ENCODE measurements around the gene COPE. TPM values are rescaled to one million over a fixed set of nuclear protein-coding genes. Genes with fewer than 3 reads are reported as not detected.

Gene COPE
- total and polyA plus RNA-seq, 2 of the 8 experiments (the other 6 are each of a cell fraction or from before 2014, with no cell fraction given) = 178 to 356 TPM

DNA sequence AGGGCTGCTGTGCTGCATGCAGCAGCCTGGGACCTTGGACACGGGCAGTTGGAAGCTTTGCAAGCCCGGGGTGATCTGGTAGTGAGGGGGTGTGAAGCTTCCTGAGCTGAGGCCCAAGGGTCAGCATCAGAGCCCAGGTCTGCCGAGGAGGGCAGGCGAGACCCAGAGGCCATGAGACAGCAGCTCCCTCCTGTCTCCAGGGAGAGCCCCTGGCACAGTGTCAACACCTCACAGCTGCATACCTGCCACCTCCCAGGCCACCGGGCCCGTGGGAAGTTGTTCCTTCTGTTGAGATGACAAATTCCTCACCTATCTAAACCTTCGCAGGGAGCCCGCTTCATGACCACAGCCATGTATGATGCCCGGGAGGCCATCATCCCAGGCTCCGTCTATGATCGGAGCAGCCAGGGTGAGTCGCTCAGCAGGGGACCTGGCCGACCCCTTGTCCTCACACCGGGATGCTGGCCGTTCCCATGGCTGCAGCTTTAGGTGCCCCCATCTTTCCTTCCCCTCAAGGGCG lies 55.3 kb downstream of the COPE start:
- Histone ChIP-seq H2AK5ac (ENCODE audit: low read depth, low read length) (no peak overlapping the region), H3K36me3 (ENCODE audit: control insufficient read depth in 2 of 4, insufficient read depth in 4 of 4, low read length in 3 of 4) (peaks cover 33 to 68% (median 53%) of the 10 kb centered on the region in 4 experiments), H2BK12ac (ENCODE audit: low read depth, low read length) (no peak overlapping the region), H3K9me3 (ENCODE audit: insufficient read depth in 2 of 2, low read depth in 1 of 2, low read length in 1 of 2) (no peaks in the 10 kb centered on the region), H4K91ac (replicated peaks; ENCODE audit: insufficient read length, low read length) (no peak overlapping the region), H3K27me3 (replicated peaks in 1 of 4; ENCODE audit: control insufficient read depth in 3 of 4, extremely low read depth in 1 of 4, insufficient read depth in 3 of 4, low read length in 3 of 4) (no peaks in the 10 kb centered on the region), H3K23ac (ENCODE audit: insufficient read length) (no peak overlapping the region), H3K56ac (replicated peaks; ENCODE audit: insufficient read length, low read depth, low read length) (no peak overlapping the region), H3K14ac (ENCODE audit: insufficient read length) (no peak overlapping the region), H2BK120ac (replicated peaks; ENCODE audit: low read depth, low read length) (no peak overlapping the region), H3K4me2 (ENCODE audit: insufficient read depth in 1 of 2, low read depth in 2 of 2, low read length in 2 of 2) (no peak overlapping the region), H3K27ac (ENCODE audit: low read depth, low read length) (no peak overlapping the region), H4K20me1 (replicated peaks in 1 of 2; ENCODE audit: control insufficient read depth in 1 of 2, insufficient read depth in 2 of 2, low read length in 2 of 2) (peaks cover 7 to 27% of the 10 kb centered on the region in 2 experiments), H2AFZ (ENCODE audit: low read length) (no peak overlapping the region), H3K18ac (ENCODE audit: extremely low read depth, low read length) (no peak overlapping the region), H3K79me1 (ENCODE audit: low read depth, low read length) (no peaks in the 10 kb centered on the region; the same call in 1 of the 2 replicates), H2BK15ac (ENCODE audit: low read length) (no peak overlapping the region), H3K9ac (replicated peaks in 1 of 4; ENCODE audit: extremely low read depth in 1 of 4, low read depth in 3 of 4, low read length in 3 of 4) (no peak overlapping the region), H3K4ac (replicated peaks; ENCODE audit: insufficient read length, low read depth, low read length) (no peak overlapping the region), H3K23me2 (ENCODE audit: low read depth, low read length) (no peaks in the 10 kb centered on the region), H3K4me1 (replicated peaks in 1 of 4; ENCODE audit: control insufficient read depth in 3 of 4, insufficient read depth in 4 of 4, low read length in 3 of 4) (peaks cover 0 to 4% (median under 1%) of the 10 kb centered on the region in 4 experiments; a peak in 2 of 7 replicates), H2BK20ac (ENCODE audit: low read length) (no peak overlapping the region), H3K4me3 (ENCODE audit: extremely low read depth in 1 of 4, insufficient read depth in 2 of 4, low read depth in 3 of 4, low read length in 4 of 4) (no peak overlapping the region), H4K5ac (ENCODE audit: insufficient read length, low read depth, low read length) (no peak overlapping the region), H4K8ac (ENCODE audit: extremely low read depth, insufficient read depth, low read length) (no peak overlapping the region), H2BK5ac (ENCODE audit: low read depth, low read length) (no peak overlapping the region), H3K79me2 (ENCODE audit: control insufficient read depth in 1 of 2, insufficient read depth in 2 of 2, low read length in 2 of 2) (no peaks in the 10 kb centered on the region)
- CTCF ChIA-PET (ENCODE audit: partially characterized antibody) = interaction anchor here (0.6 to 15.1 kb wide), 7 partner anchors 8 to 412 kb away, joined by 3 to 247 read pairs (median 4); no protein-coding TSS in a partner anchor
- DNase-seq (ENCODE audit: low read depth in 1 of 2, low spot score in 2 of 2) = no peak
- TF ChIP-seq YY1 (IDR thresholded peaks at IDR 0.05; ENCODE audit: low read depth, low read length) = no peak
- TF ChIP-seq, protein P1, sequence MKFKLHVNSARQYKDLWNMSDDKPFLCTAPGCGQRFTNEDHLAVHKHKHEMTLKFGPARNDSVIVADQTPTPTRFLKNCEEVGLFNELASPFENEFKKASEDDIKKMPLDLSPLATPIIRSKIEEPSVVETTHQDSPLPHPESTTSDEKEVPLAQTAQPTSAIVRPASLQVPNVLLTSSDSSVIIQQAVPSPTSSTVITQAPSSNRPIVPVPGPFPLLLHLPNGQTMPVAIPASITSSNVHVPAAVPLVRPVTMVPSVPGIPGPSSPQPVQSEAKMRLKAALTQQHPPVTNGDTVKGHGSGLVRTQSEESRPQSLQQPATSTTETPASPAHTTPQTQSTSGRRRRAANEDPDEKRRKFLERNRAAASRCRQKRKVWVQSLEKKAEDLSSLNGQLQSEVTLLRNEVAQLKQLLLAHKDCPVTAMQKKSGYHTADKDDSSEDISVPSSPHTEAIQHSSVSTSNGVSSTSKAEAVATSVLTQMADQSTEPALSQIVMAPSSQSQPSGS (IDR thresholded peaks at IDR 0.05; ENCODE audit: low read length) = no peak
- no peak for TF ChIP-seq GABPA (IDR thresholded peaks at IDR 0.05; ENCODE audit: borderline replicate concordance, insufficient read depth, low read length)
- no peak for TF ChIP-seq CBX5 (IDR thresholded peaks at IDR 0.05; ENCODE audit: low read depth, low read length)
- TF ChIP-seq RXRA (IDR thresholded peaks at IDR 0.05; ENCODE audit: insufficient read depth, low read depth, low read length) = no peak
- TF ChIP-seq HDAC6 (IDR thresholded peaks at IDR 0.05; ENCODE audit: low read depth, low read length) = no peak
- TF ChIP-seq NANOG (IDR thresholded peaks at IDR 0.05; ENCODE audit: insufficient read depth, low read depth, low read length, poor library complexity, severe bottlenecking) = no peak
- TF ChIP-seq EZH2 (IDR thresholded peaks at IDR 0.05; ENCODE audit: low read depth, low read length, severe bottlenecking) = no peak
- no peak for TF ChIP-seq CHD1 (IDR thresholded peaks at IDR 0.05; ENCODE audit: low read depth, low read length)
- TF ChIP-seq POLR2A (IDR thresholded peaks at IDR 0.05; ENCODE audit: control extremely low read depth in 1 of 2, low read depth in 2 of 2, low read length in 2 of 2) = no peak
- TF ChIP-seq CHD2 (IDR thresholded peaks at IDR 0.05; ENCODE audit: low read length) = no peak
- FAIRE-seq = no peak
- POLR2A ChIA-PET (ENCODE audit: partially characterized antibody) = interaction anchor here (0.7 kb wide), 1 partner anchor 31 kb away, joined by 3 read pairs; no protein-coding TSS in a partner anchor
- 95% methylated on average over 16 of the region's 16 CpGs; no CpG with 5 or more reads in 1 of the 2 experiments for WGBS, 2 experiments (ENCODE audit: extremely low coverage in 1 of 2, insufficient coverage in 1 of 2, insufficient read length in 1 of 2, insufficient replicate concordance in 2 of 2, low coverage in 1 of 2, low lambda C conversion rate in 2 of 2, missing lambda C conversion rate in 1 of 2)
